Activated T-helper 1 cell treated with Interleukin-2 at 50 U/mL for 16 hours (primary cell): ENCODE results near the gene ZNF70.

Experiments
- DNase-seq: peaks from one replicate; pipeline ENCODE4 v3.0.0-alpha.2; 2020; ENCODE audit warnings: low read depth

Gene ZNF70

GRCh38 chr22:23779083-23779482, 28.2 kb upstream of the ZNF70 start:
- DNase-seq = no peak

GRCh38 chr22:23778577-23778900, 27.6 kb upstream of the ZNF70 start:
- no peak for DNase-seq

GRCh38 chr22:23777776-23778576, 27.1 kb upstream of the ZNF70 start:
- no peak for DNase-seq

GRCh38 chr22:23775779-23776375, 25.0 kb upstream of the ZNF70 start:
- no peak for DNase-seq

- DNase-seq = no peak
Observed at GRCh38 chr22:23774922-23775436, 24.1 kb upstream of the ZNF70 start.

GRCh38 chr22:23774114-23774921, 23.4 kb upstream of the ZNF70 start:
- DNase-seq = no peak

- DNase-seq = no peak
Observed at GRCh38 chr22:23773483-23774113, 22.7 kb upstream of the ZNF70 start.

GRCh38 chr22:23772649-23773473, 21.9 kb upstream of the ZNF70 start, which contains the start of gene MMP11:
MMP11 (plus strand) TSS chr22:23772849; CDS start chr22:23772871, 22 bp downstream.
- peak; percentile 30 for DNase-seq

GRCh38 chr22:23772315-23772648, 21.4 kb upstream of the ZNF70 start:
- no peak for DNase-seq

- no peak for DNase-seq
Observed at GRCh38 chr22:23769321-23769965, 18.5 kb upstream of the ZNF70 start.

- DNase-seq = peak; percentile 65
Observed at GRCh38 chr22:23767673-23768548, 17.0 kb upstream of the ZNF70 start, which contains the start of gene CHCHD10. CHCHD10 (minus strand) TSS chr22:23767972; CDS start chr22:23767874, 98 bp downstream.

GRCh38 chr22:23767303-23767672, 16.4 kb upstream of the ZNF70 start:
- DNase-seq = no peak

- DNase-seq = no peak
Observed at GRCh38 chr22:23764899-23765881, 14.3 kb upstream of the ZNF70 start.

- DNase-seq = no peak
Observed at GRCh38 chr22:23763954-23764353, 13.0 kb upstream of the ZNF70 start.

GRCh38 chr22:23763579-23763945, 12.7 kb upstream of the ZNF70 start:
- peak; percentile 41 for DNase-seq

GRCh38 chr22:23762842-23763578, 12.1 kb upstream of the ZNF70 start, which contains the start of gene C22orf15:
C22orf15 (plus strand) TSS chr22:23762990; CDS start chr22:23763307, 317 bp downstream.
- DNase-seq = no peak

- DNase-seq = no peak
Observed at GRCh38 chr22:23760056-23760455, 9.1 kb upstream of the ZNF70 start.

GRCh38 chr22:23759566-23759965, 8.7 kb upstream of the ZNF70 start:
- DNase-seq = no peak
